Stomach (tissue), 4 donors: ENCODE measurements around the gene BCCIP.

Source experiments
- CTCF ChIP-seq, 7 experiments: fragments of 450-650 bp in 4 of 7; fragments of 200-600 bp in 3 of 7; sonication (generic) in 3 of 7; IDR thresholded peaks; one replicate each; pipeline ENCODE4 v1.5.1; 2016 to 2019; ENCODE audit warnings: antibody characterized with exemption in 7 of 7, control low read depth in 2 of 7, mild to moderate bottlenecking in 1 of 7
- EP300 ChIP-seq: sonication (generic); formaldehyde crosslinking; IDR thresholded peaks from one replicate; pipeline ENCODE4 v1.6.1; 2017; ENCODE audit warnings: antibody characterized with exemption
- POLR2A ChIP-seq, 4 donors: fragments of 450-650 bp; IDR thresholded peaks; one replicate each; pipeline ENCODE4 v1.6.1; 2016; ENCODE audit warnings: antibody characterized with exemption in 4 of 4, control low read depth in 2 of 4, mild to moderate bottlenecking in 1 of 4, moderate library complexity in 1 of 4
- POLR2AphosphoS5 ChIP-seq, 3 donors: sonication (generic); formaldehyde crosslinking; IDR thresholded peaks; one replicate each; pipeline ENCODE4 v1.6.1; 2016; ENCODE audit warnings: antibody characterized with exemption in 3 of 3

DNA sequence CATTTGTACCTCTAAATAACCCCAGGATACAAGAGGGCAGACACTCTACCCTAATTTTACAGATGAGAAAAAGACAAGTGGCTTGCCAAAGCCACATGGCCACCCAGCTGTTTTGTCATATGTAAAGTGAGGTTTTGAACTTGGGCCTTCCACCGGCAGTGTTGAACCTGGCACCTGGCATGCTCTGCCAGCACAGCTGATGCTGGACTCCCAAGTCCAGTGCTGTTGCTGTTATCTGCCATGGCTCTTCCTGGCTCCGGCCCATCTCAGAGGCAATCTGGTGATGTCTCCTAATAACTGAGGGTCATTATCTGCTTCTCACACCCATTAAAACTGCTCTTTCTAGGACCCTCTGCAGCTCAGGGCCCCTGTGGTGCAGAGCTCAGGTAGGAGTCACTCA is 25.0 kb downstream of the BCCIP start:
- TF ChIP-seq CTCF (IDR thresholded peaks at IDR 0.05) (no peak), POLR2AphosphoS5 (IDR thresholded peaks at IDR 0.05) (no peak), EP300 (no peak), POLR2A (IDR thresholded peaks at IDR 0.05) (no peak)
